Liver (tissue), 9 donors: ENCODE results near the gene LARGE1. TPM values are rescaled to one million over a fixed set of nuclear protein-coding genes. Genes with fewer than 3 reads are reported as not detected.

Experiments
- DNase-seq: peaks from one replicate; pipeline ENCODE4 v3.0.0-alpha.2; 2017; ENCODE audit warnings: low spot score
- H3K27ac ChIP-seq, 2 donors: one replicate each; pipeline ENCODE4 v1.7.0; 2013; ENCODE audit warnings: inconsistent platforms in 2 of 2, low read length in 2 of 2, control low read depth in 1 of 2, low read depth in 1 of 2, mild to moderate bottlenecking in 1 of 2
- H3K27me3 ChIP-seq, 4 donors: one replicate each; pipeline versions ENCODE4 v1.6.1 to v1.7.0; 2013; ENCODE audit warnings: low read length in 3 of 4, inconsistent platforms in 1 of 4, mild to moderate bottlenecking in 1 of 4, moderate library complexity in 1 of 4; ENCODE audit not compliant: control insufficient read depth in 4 of 4, insufficient read depth in 4 of 4
- H3K36me3 ChIP-seq, 4 donors: one replicate each; pipeline versions ENCODE4 v1.6.1 to v1.7.0; 2013; ENCODE audit warnings: low read length in 3 of 4, mild to moderate bottlenecking in 3 of 4, low read depth in 1 of 4, moderate library complexity in 1 of 4; ENCODE audit not compliant: control insufficient read depth in 4 of 4, insufficient read depth in 3 of 4
- H3K4me1 ChIP-seq, 4 donors: one replicate each; pipeline versions ENCODE4 v1.6.1 to v1.7.0; 2013; ENCODE audit warnings: low read length in 3 of 4, mild to moderate bottlenecking in 3 of 4, moderate library complexity in 1 of 4; ENCODE audit not compliant: control insufficient read depth in 4 of 4, insufficient read depth in 4 of 4
- H3K4me3 ChIP-seq, 3 donors: one replicate each; pipeline versions ENCODE4 v1.6.1 to v1.7.0; 2013; ENCODE audit warnings: low read length in 3 of 3, control low read depth in 1 of 3, low read depth in 1 of 3, mild to moderate bottlenecking in 1 of 3
- H3K9ac ChIP-seq, 2 donors: one replicate each; pipeline ENCODE4 v1.7.0; 2013; ENCODE audit warnings: low read length in 2 of 2, mild to moderate bottlenecking in 2 of 2, moderate library complexity in 2 of 2, control low read depth in 1 of 2, low read depth in 1 of 2
- H3K9me3 ChIP-seq, 4 donors: one replicate each; pipeline versions ENCODE4 v1.6.1 to v1.7.0; 2013; ENCODE audit warnings: low read length in 3 of 4; ENCODE audit not compliant: control insufficient read depth in 4 of 4
- ATF3 ChIP-seq: IDR thresholded peaks from 2 replicates; pipeline ENCODE4 v1.6.1; 2016; ENCODE audit warnings: antibody characterized with exemption
- CTCF ChIP-seq: fragments of 150-350 bp; IDR thresholded peaks from 2 replicates; pipeline ENCODE4 v1.5.1; 2017; ENCODE audit warnings: improper control_type of control experiment, low read depth, low read length; ENCODE audit not compliant: missing input control
- EGR1 ChIP-seq, 2 donors: IDR thresholded peaks; 2 replicates each; pipeline ENCODE4 v1.6.1; 2016 to 2018; ENCODE audit warnings: antibody characterized with exemption in 2 of 2, low read depth in 2 of 2
- FOXA1 ChIP-seq: IDR thresholded peaks from 2 replicates; pipeline ENCODE4 v1.6.1; 2016; ENCODE audit warnings: antibody characterized with exemption
- GABPA ChIP-seq, 2 donors: IDR thresholded peaks in 1 of 2; conservative IDR thresholded peaks in 1 of 2; 2 replicates each; pipeline ENCODE4 v1.6.1; 2016; ENCODE audit warnings: antibody characterized with exemption in 2 of 2, mild to moderate bottlenecking in 1 of 2, moderate library complexity in 1 of 2
- HNF4A ChIP-seq, 2 donors: conservative IDR thresholded peaks; 2 replicates each; pipeline ENCODE4 v1.6.1; 2016; ENCODE audit warnings: antibody characterized with exemption in 2 of 2, mild to moderate bottlenecking in 2 of 2
- HNF4G ChIP-seq: IDR thresholded peaks from 2 replicates; pipeline ENCODE4 v1.6.1; 2016; ENCODE audit warnings: antibody characterized with exemption
- MAX ChIP-seq: IDR thresholded peaks from 2 replicates; pipeline ENCODE4 v1.6.1; 2016; ENCODE audit warnings: antibody characterized with exemption
- RAD21 ChIP-seq, 2 donors: IDR thresholded peaks; 2 replicates each; pipeline ENCODE4 v1.6.1; 2016; ENCODE audit warnings: antibody characterized with exemption in 2 of 2, mild to moderate bottlenecking in 2 of 2
- REST ChIP-seq: IDR thresholded peaks from 2 replicates; pipeline ENCODE4 v1.6.1; 2016; ENCODE audit warnings: antibody characterized with exemption, mild to moderate bottlenecking
- RXRA ChIP-seq, 2 donors: IDR thresholded peaks; 2 replicates each; pipeline ENCODE4 v1.6.1; 2017 to 2018; ENCODE audit warnings: antibody characterized with exemption in 2 of 2, mild to moderate bottlenecking in 1 of 2
- SP1 ChIP-seq: IDR thresholded peaks from 2 replicates; pipeline ENCODE4 v1.6.1; 2018; ENCODE audit warnings: antibody characterized with exemption, mild to moderate bottlenecking
- TAF1 ChIP-seq: conservative IDR thresholded peaks from 2 replicates; pipeline ENCODE4 v1.6.1; 2016; ENCODE audit warnings: antibody characterized with exemption, mild to moderate bottlenecking
- YY1 ChIP-seq: IDR thresholded peaks from 2 replicates; pipeline ENCODE4 v1.6.1; 2016; ENCODE audit warnings: antibody characterized with exemption, mild to moderate bottlenecking
- ZBTB33 ChIP-seq: IDR thresholded peaks from 2 replicates; pipeline ENCODE4 v1.6.1; 2016; ENCODE audit warnings: antibody characterized with exemption
- WGBS: extraction: QIAGEN DNeasy Blood & Tissue Kit; methylation state at CpG from one replicate; pipeline ENCODE4 v1.1.7; 2013; 5-methylcytosine and 5-hydroxymethylcytosine counted together
- polyA plus RNA-seq, 2 donors: library from polyadenylated mRNA; stranded (reverse) in 1 of 2; unstranded in 1 of 2; fragments of 200-250 nt in 1 of 2; fragments of >200 nt in 1 of 2; fragmentation: Nextera tagmentation in 1 of 2; extraction: Ambion mirVana in 1 of 2; gene quantifications; one replicate each; pipeline versions ENCODE4 v1.2.1 to v1.2.3, GENCODE V29; 2013 to 2015
- total RNA-seq, 2 donors: library from RNA; depleted of rRNA; stranded (reverse); fragments of >200 nt; gene quantifications; one replicate each; pipeline ENCODE4 v1.2.3, GENCODE V29; 2014
- donor health status: healthy.
- donor health status: healthy.
- donor health status: healthy.
- donor health status: healthy.
- donor health status: healthy.

The LARGE1 gene
- total and polyA plus RNA-seq, 4 donors = 2.3 to 14.1 (median 5.7) TPM

GRCh38 chr22:33597274-33597985 lies 322.8 kb downstream of the LARGE1 start:
- Histone ChIP-seq H3K27ac (no peak overlapping the region), H3K36me3 (peaks cover 0 to 2% (median 0%) of the 10 kb centered on the region in 4 donors), H3K4me3 (no peak overlapping the region), H3K9me3 (no peaks in the 10 kb centered on the region), H3K9ac (no peak overlapping the region), H3K27me3 (no peaks in the 10 kb centered on the region), H3K4me1 (no peaks in the 10 kb centered on the region)
- no peak for DNase-seq
- 80% methylated on average over 6 of the region's 6 CpGs for WGBS
- TF ChIP-seq HNF4A (conservative IDR thresholded peaks at IDR 0.05) (no peak), FOXA1 (no peak)

GRCh38 chr22:33593818-33594217 lies 326.5 kb downstream of the LARGE1 start:
- Histone ChIP-seq H3K9ac (no peak overlapping the region), H3K27me3 (no peaks in the 10 kb centered on the region), H3K9me3 (no peaks in the 10 kb centered on the region), H3K36me3 (no peaks in the 10 kb centered on the region), H3K4me1 (no peaks in the 10 kb centered on the region), H3K27ac (no peak overlapping the region), H3K4me3 (no peak overlapping the region)
- DNase-seq = no peak
- TF ChIP-seq EGR1 (IDR thresholded peaks at IDR 0.05; ENCODE audit: low read depth in 2 of 2) = no peak
- no peak for TF ChIP-seq HNF4G
- no peak for TF ChIP-seq TAF1
- no peak for TF ChIP-seq HNF4A (conservative IDR thresholded peaks at IDR 0.05)
- no peak for TF ChIP-seq CTCF
- TF ChIP-seq RAD21 (IDR thresholded peaks at IDR 0.05) = no peak
- no peak for TF ChIP-seq REST
- TF ChIP-seq GABPA (IDR thresholded peaks at IDR 0.05 in 1 of 2, conservative IDR thresholded peaks at IDR 0.05 in 1 of 2) = no peak
- no peak for TF ChIP-seq ATF3
- no peak for TF ChIP-seq SP1
- TF ChIP-seq MAX = no peak
- TF ChIP-seq YY1 = no peak
- TF ChIP-seq FOXA1 = no peak
- no peak for TF ChIP-seq ZBTB33
- no peak for TF ChIP-seq RXRA (IDR thresholded peaks at IDR 0.05)
- 88% methylated on average over 5 of the region's 5 CpGs for WGBS
